GM18498 (cell line): ENCODE measurements around the gene MIS18BP1.
"Not testable (repeated sequence)": the region's sequence is repeated elsewhere in the genome, so short reads cannot be mapped to it uniquely, and the experiment has no call there.

Experiments used
- ATAC-seq: cut with Tn5 transposase; IDR thresholded peaks from one replicate; pipeline ENCODE4 v1.9.1; 2021; ENCODE audit warnings: mild to moderate bottlenecking, moderate library complexity; ENCODE audit not compliant: unreplicated experiment

MIS18BP1 gene

GRCh38 chr14:45253070-45253753 is at the start of gene MIS18BP1:
Gene MIS18BP1, minus strand, starts transcription at chr14:45253202. Its CDS starts 5,916 bp downstream, at chr14:45247286.
- ATAC-seq: peak; percentile 79

- no peak for ATAC-seq
Observed at GRCh38 chr14:45298423-45299117, 45.6 kb upstream of the MIS18BP1 start.

- ATAC-seq: not testable (repeated sequence)
Observed at GRCh38 chr14:45294796-45295195, 41.8 kb upstream of the MIS18BP1 start.

- no peak for ATAC-seq
Observed at GRCh38 chr14:45290547-45290946, 37.5 kb upstream of the MIS18BP1 start.

- no peak for ATAC-seq
Observed at GRCh38 chr14:45287610-45288009, 34.6 kb upstream of the MIS18BP1 start.

- no peak for ATAC-seq
Observed at GRCh38 chr14:45284802-45285201, 31.8 kb upstream of the MIS18BP1 start.

- ATAC-seq: not testable (repeated sequence)
Observed at GRCh38 chr14:45281731-45282400, 28.9 kb upstream of the MIS18BP1 start.

- ATAC-seq: no peak
Observed at GRCh38 chr14:45271858-45272537, 19.0 kb upstream of the MIS18BP1 start.

- no peak for ATAC-seq
Observed at GRCh38 chr14:45270031-45270430, 17.0 kb upstream of the MIS18BP1 start.

- no peak for ATAC-seq
Observed at GRCh38 chr14:45267071-45267470, 14.1 kb upstream of the MIS18BP1 start.

GRCh38 chr14:45262637-45263036 is 9.6 kb upstream of the MIS18BP1 start:
- ATAC-seq: no peak

- no peak for ATAC-seq
Observed at GRCh38 chr14:45261209-45261608, 8.2 kb upstream of the MIS18BP1 start.

- ATAC-seq: no peak
Observed at GRCh38 chr14:45258805-45259204, 5.8 kb upstream of the MIS18BP1 start.

- no peak for ATAC-seq
Observed at GRCh38 chr14:45258073-45258472, 5.1 kb upstream of the MIS18BP1 start.

- no peak for ATAC-seq
Observed at GRCh38 chr14:45254771-45255170, 1.8 kb upstream of the MIS18BP1 start.

- ATAC-seq: no peak
Observed at GRCh38 chr14:45253754-45254310, 830 bp upstream of the MIS18BP1 start.

- ATAC-seq: no peak
Observed at GRCh38 chr14:45252366-45253069, 484 bp downstream of the MIS18BP1 start.

GRCh38 chr14:45251912-45252311 is 1.1 kb downstream of the MIS18BP1 start:
- ATAC-seq: peak; percentile 51

GRCh38 chr14:45249856-45250575 is 3.0 kb downstream of the MIS18BP1 start:
- peak; percentile 36 for ATAC-seq

GRCh38 chr14:45247427-45247826 is 5.6 kb downstream of the MIS18BP1 start:
- no peak for ATAC-seq
